Activated CD8-positive, alpha-beta T cell treated with anti-CD3 and anti-CD28 coated beads for 36 hours (primary cell): ENCODE measurements around the gene MDM4. TPM values are rescaled to one million over a fixed set of nuclear protein-coding genes. Genes with fewer than 3 reads are reported as not detected.
A peak's percentile ranks its signal among the peaks of the same experiment; 100 is the strongest.

Experiments
- ATAC-seq: fragments of 200-7000 bp; cut with Tn5 transposase; one replicate; pipeline ENCODE4 v1.10.0; 2021; ENCODE audit warnings: mild to moderate bottlenecking, moderate library complexity
- CTCF ChIA-PET: fragments of 350-600 bp; sonication (Branson Sonifier 250); formaldehyde crosslinking; loops from one replicate; lab custom pipeline; 2021; ENCODE audit warnings: antibody characterized with exemption; lab: Charles Lee
- POLR2A ChIA-PET: fragments of 350-600 bp; sonication (Branson Sonifier 250); formaldehyde crosslinking; loops from one replicate; lab custom pipeline; 2021; ENCODE audit warnings: antibody characterized with exemption; lab: Charles Lee
- DNase-seq: peaks from one replicate; pipeline ENCODE4 v3.0.0-alpha.2; 2020
- H3K27ac Mint-ChIP-seq: one replicate; pipeline ENCODE4 v1.8.0; 2021; ENCODE audit warnings: mild to moderate bottlenecking, mixed read lengths
- H3K27me3 Mint-ChIP-seq: one replicate; pipeline ENCODE4 v1.8.0; 2021; ENCODE audit warnings: mixed read lengths
- H3K36me3 Mint-ChIP-seq: one replicate; pipeline ENCODE4 v1.8.0; 2021; ENCODE audit warnings: low read depth, mixed read lengths
- H3K4me1 Mint-ChIP-seq: one replicate; pipeline ENCODE4 v1.8.0; 2021; ENCODE audit warnings: low read depth, mixed read lengths
- H3K4me3 Mint-ChIP-seq: one replicate; pipeline ENCODE4 v1.8.0; 2021; ENCODE audit warnings: mild to moderate bottlenecking, moderate library complexity, mixed read lengths
- H3K9me3 Mint-ChIP-seq: one replicate; pipeline ENCODE4 v1.8.0; 2021; ENCODE audit warnings: mixed read lengths
- CTCF ChIP-seq: fragments of 200-600 bp; IDR thresholded peaks from one replicate; pipeline ENCODE4 v1.8.0; 2022; ENCODE audit warnings: antibody characterized with exemption, mild to moderate bottlenecking
- intact Hi-C: fragments of 100-400 bp; cut with micrococcal nuclease; formaldehyde crosslinking; loops from one replicate; pipeline ENCODE4 v1.10.0; 2022
- total RNA-seq, 2 experiments: library from RNA; stranded (reverse); gene quantifications; one replicate each; pipeline ENCODE4 v1.2.3, GENCODE V29; 2021

Gene MDM4
- total RNA-seq, 2 experiments from 2014 or later, result 89.6 to 94.8 TPM

GRCh38 chr1:204494281-204495077, 21.7 kb upstream of the MDM4 start, which contains the start of gene PIK3C2B:
Gene PIK3C2B, minus strand, starts transcription at chr1:204494805. Its CDS starts 25,003 bp downstream, at chr1:204469802.
- H3K27me3 Mint-ChIP-seq, result no peaks in the 10 kb centered on the region
- DNase-seq (peak; percentile 81), ATAC-seq (peak; percentile 80)
- H3K9me3 Mint-ChIP-seq, result no peaks in the 10 kb centered on the region
- peak; percentile 58 for TF ChIP-seq CTCF
- peaks cover 2% of the 10 kb centered on the region for H3K36me3 Mint-ChIP-seq
- POLR2A ChIA-PET, result interaction anchor here (0.6 to 5.1 kb wide), 32 partner anchors 9 to 1198 kb away, joined by 3 to 45 read pairs (median 4); partner anchors contain the start of gene MDM4
- H3K4me3 Mint-ChIP-seq, result peak within 1 kb of the TSS; percentile 88
- H3K27ac Mint-ChIP-seq, result peak within 1 kb of the TSS; percentile 94
- intact Hi-C loops, result no loop called here
- CTCF ChIA-PET, result interaction anchor here (0.7 to 20.8 kb wide), 15 partner anchors 7 to 313 kb away, joined by 4 to 1122 read pairs (median 7); partner anchors contain the start of gene MDM4
- H3K4me1 Mint-ChIP-seq, result peaks cover 46% of the 10 kb centered on the region

GRCh38 chr1:204495078-204495753, 21.0 kb upstream of the MDM4 start:
- H3K27ac Mint-ChIP-seq, result peak overlapping the region; percentile 94
- POLR2A ChIA-PET, result interaction anchor here (0.6 to 5.1 kb wide), 25 partner anchors 8 to 1197 kb away, joined by 3 to 45 read pairs (median 5); no protein-coding TSS in a partner anchor
- DNase-seq, result no peak

GRCh38 chr1:204495777-204496176, 20.4 kb upstream of the MDM4 start:
- Mint-ChIP-seq H3K27me3 (no peaks in the 10 kb centered on the region), H3K4me3 (peak overlapping the region; percentile 88), H3K9me3 (no peaks in the 10 kb centered on the region), H3K4me1 (peaks cover 41% of the 10 kb centered on the region), H3K27ac (peak overlapping the region; percentile 58), H3K36me3 (no peaks in the 10 kb centered on the region)
- no peak for ATAC-seq
- CTCF ChIA-PET, result interaction anchor here (0.9 to 20.8 kb wide), 9 partner anchors 10 to 333 kb away, joined by 3 to 1122 read pairs (median 12); partner anchors contain the start of gene MDM4
- POLR2A ChIA-PET, result interaction anchor here (0.5 to 5.1 kb wide), 7 partner anchors 12 to 85 kb away, joined by 3 to 45 read pairs (median 11); no protein-coding TSS in a partner anchor
- no peak for DNase-seq
- no peak for TF ChIP-seq CTCF
- intact Hi-C loops, result no loop called here

More at GRCh38 chr1:204495078-204495753, 21.0 kb upstream of the MDM4 start:
- no peaks in the 10 kb centered on the region for H3K27me3 Mint-ChIP-seq
- intact Hi-C loops, result no loop called here
- peaks cover 44% of the 10 kb centered on the region for H3K4me1 Mint-ChIP-seq
- no peaks in the 10 kb centered on the region for H3K36me3 Mint-ChIP-seq
- peak; percentile 61 for ATAC-seq
- CTCF ChIA-PET, result interaction anchor here (0.9 to 20.8 kb wide), 11 partner anchors 8 to 312 kb away, joined by 3 to 1122 read pairs (median 12); partner anchors contain the start of gene MDM4
- peak overlapping the region; percentile 88 for H3K4me3 Mint-ChIP-seq
- TF ChIP-seq CTCF, result no peak
- H3K9me3 Mint-ChIP-seq, result no peaks in the 10 kb centered on the region

GRCh38 chr1:204498981-204499380, 17.2 kb upstream of the MDM4 start:
- CTCF ChIA-PET, result interaction anchor here (0.7 to 20.8 kb wide), 5 partner anchors 9 to 308 kb away, joined by 3 to 1122 read pairs (median 3); no protein-coding TSS in a partner anchor
- Mint-ChIP-seq H3K9me3 (no peaks in the 10 kb centered on the region), H3K36me3 (no peaks in the 10 kb centered on the region), H3K27me3 (no peaks in the 10 kb centered on the region), H3K27ac (no peak overlapping the region), H3K4me3 (no peak overlapping the region), H3K4me1 (peaks cover 27% of the 10 kb centered on the region)
- intact Hi-C loops, result no loop called here
- ATAC-seq (no peak), DNase-seq (no peak)
- no peak for TF ChIP-seq CTCF
- POLR2A ChIA-PET, result interaction anchor here (1.0 to 1.6 kb wide), 2 partner anchors 52 to 61 kb away, joined by 3 to 6 read pairs; no protein-coding TSS in a partner anchor
